Keratinocyte (primary cell): ENCODE results near the gene BTG2. TPM values are rescaled to one million over a fixed set of nuclear protein-coding genes. Genes with fewer than 3 reads are reported as not detected.

Experiments used
- DNase-seq: peaks from one replicate; pipeline ENCODE4 v3.0.0-alpha.2; 2011; ENCODE audit warnings: low read depth, missing footprints, low spot score
- FAIRE-seq: peaks from 2 replicates; lab custom pipeline; 2011; peaks lifted over from hg19 to GRCh38; lab: Jason Lieb, UNC
- H2AFZ ChIP-seq: 2 replicates; pipeline ENCODE4 v1.6.0; 2012; ENCODE audit warnings: low read length, control low read depth, inconsistent platforms; ENCODE audit not compliant: control insufficient read depth
- H3K27ac ChIP-seq: 2 replicates; pipeline ENCODE4 v1.5.1; 2011; ENCODE audit warnings: low read length; ENCODE audit not compliant: control insufficient read depth, insufficient read depth
- H3K27me3 ChIP-seq: 3 replicates; pipeline ENCODE4 v1.6.0; 2011; ENCODE audit warnings: low read length; ENCODE audit not compliant: control insufficient read depth, insufficient read depth; ENCODE audit errors: extremely low read depth
- H3K36me3 ChIP-seq, 2 experiments: 2 replicates in 1 of 2; 3 replicates in 1 of 2; pipeline ENCODE4 v1.5.1; 2011; ENCODE audit warnings: low read length in 2 of 2, mild to moderate bottlenecking in 1 of 2; ENCODE audit not compliant: control insufficient read depth in 2 of 2, insufficient read depth in 2 of 2; ENCODE audit errors: extremely low read depth in 1 of 2
- H3K4me1 ChIP-seq: 3 replicates; pipeline ENCODE4 v1.5.1; 2011; ENCODE audit warnings: low read length; ENCODE audit not compliant: control insufficient read depth, insufficient read depth; ENCODE audit errors: extremely low read depth
- H3K4me2 ChIP-seq: 3 replicates; pipeline ENCODE4 v1.6.0; 2011; ENCODE audit warnings: low read depth, low read length; ENCODE audit not compliant: control insufficient read depth, insufficient read depth; ENCODE audit errors: extremely low read depth
- H3K4me3 ChIP-seq, 3 experiments: fragments of 200-600 bp in 1 of 3; sonication (generic) in 1 of 3; 2 replicates in 2 of 3; 3 replicates in 1 of 3; pipeline ENCODE4 v1.5.1; 2011 to 2016; ENCODE audit warnings: low read length in 3 of 3, mild to moderate bottlenecking in 3 of 3, control low read depth in 2 of 3, inconsistent platforms in 1 of 3, low read depth in 1 of 3, mixed read lengths in 1 of 3, mixed run types in 1 of 3, moderate library complexity in 1 of 3; ENCODE audit not compliant: control insufficient read depth in 2 of 3, insufficient read depth in 2 of 3; ENCODE audit errors: extremely low read depth in 1 of 3
- H3K79me2 ChIP-seq: 2 replicates; pipeline ENCODE4 v1.6.0; 2012; ENCODE audit warnings: low read length; ENCODE audit not compliant: control insufficient read depth, insufficient read depth
- H3K9ac ChIP-seq: 3 replicates; pipeline ENCODE4 v1.6.0; 2011; ENCODE audit warnings: low read length; ENCODE audit not compliant: control insufficient read depth, insufficient read depth; ENCODE audit errors: extremely low read depth
- H3K9me1 ChIP-seq: 3 replicates; pipeline ENCODE4 v1.6.0; 2011; ENCODE audit warnings: low read length; ENCODE audit not compliant: control insufficient read depth, insufficient read depth; ENCODE audit errors: extremely low read depth
- H3K9me3 ChIP-seq: 2 replicates; pipeline ENCODE4 v1.5.1; 2012; ENCODE audit warnings: low read depth, low read length; ENCODE audit not compliant: control insufficient read depth
- H4K20me1 ChIP-seq: 3 replicates; pipeline ENCODE4 v1.6.0; 2011; ENCODE audit warnings: low read length; ENCODE audit not compliant: control insufficient read depth, insufficient read depth; ENCODE audit errors: extremely low read depth
- CTCF ChIP-seq, 3 experiments: IDR thresholded peaks in 1 of 3; conservative IDR thresholded peaks in 1 of 3; optimal IDR thresholded peaks in 1 of 3; 2 replicates in 2 of 3; 3 replicates in 1 of 3; pipeline versions ENCODE3 to v1.5.1; 2011; ENCODE audit warnings: low read length in 3 of 3, mild to moderate bottlenecking in 3 of 3, moderate library complexity in 2 of 3, control low read depth in 1 of 3, inconsistent platforms in 1 of 3; ENCODE audit not compliant: insufficient read depth in 2 of 3; ENCODE audit errors: extremely low read depth in 1 of 3
- EZH2 ChIP-seq: IDR thresholded peaks from one replicate; pipeline ENCODE4 v1.6.1; 2012; ENCODE audit warnings: inconsistent platforms, mild to moderate bottlenecking, low read length, moderate library complexity
- dilution Hi-C: fragments of 300-500 bp; cut with MboI; formaldehyde crosslinking; loops from one replicate; pipeline ENCODE4 v1.7.0; 2020; ENCODE audit warnings: low sequenced_read_pairs; ENCODE audit not compliant: extremely low pct_ligation_motif_present
- polyA plus RNA-seq, 5 experiments: library from polyadenylated mRNA; depleted of rRNA in 3 of 5; stranded (reverse) in 3 of 5; stranded (forward) in 1 of 5; unstranded in 1 of 5; fragments of >200 nt; gene quantifications; 1 replicate in 1 of 5; 2 replicates in 3 of 5; 3 replicates in 1 of 5; pipeline versions ENCODE4 v1.2.1 to v1.2.3, GENCODE V29; 2011 to 2012; ENCODE audit warnings: missing spikeins in 2 of 5, low read depth in 1 of 5, low replicate concordance in 1 of 5

The BTG2 gene
- polyA plus RNA-seq, 1 donor (not counting 4 experiments of a cell fraction or from before 2014, with no cell fraction given), result 117 TPM

- DNase-seq, result no peak
- Histone ChIP-seq H3K27ac (no peak overlapping the region), H3K9me1 (no peaks in the 10 kb centered on the region), H3K4me3 (no peak overlapping the region), H3K79me2 (no peaks in the 10 kb centered on the region), H3K36me3 (no peaks in the 10 kb centered on the region), H4K20me1 (no peaks in the 10 kb centered on the region), H2AFZ (no peak overlapping the region), H3K4me2 (peak overlapping the region; percentile 30), H3K27me3 (no peaks in the 10 kb centered on the region), H3K9ac (no peak overlapping the region), H3K9me3 (no peaks in the 10 kb centered on the region), H3K4me1 (peaks cover 30% of the 10 kb centered on the region)
- no peak for FAIRE-seq
- TF ChIP-seq CTCF (optimal IDR thresholded peaks at IDR 0.05 in 1 of 3, IDR thresholded peaks at IDR 0.05 in 1 of 3, conservative IDR thresholded peaks at IDR 0.05 in 1 of 3; ENCODE audit: extremely low read depth in 1 of 3, insufficient read depth in 2 of 3, low read length in 3 of 3) (no peak), EZH2 (no peak)
- dilution Hi-C loops, result loop anchor here (25.0 kb wide), 1 partner anchor 235 kb away; the partner anchor contains the start of gene PPFIA4
Measured at GRCh38 chr1:203272633-203273205, 32.6 kb upstream of the BTG2 start.

- peak; percentile 99 for TF ChIP-seq CTCF (optimal IDR thresholded peaks at IDR 0.05 in 1 of 3, IDR thresholded peaks at IDR 0.05 in 1 of 3, conservative IDR thresholded peaks at IDR 0.05 in 1 of 3; ENCODE audit: extremely low read depth in 1 of 3, insufficient read depth in 2 of 3, low read length in 3 of 3)
- TF ChIP-seq EZH2, result no peak
- no peaks in the 10 kb centered on the region for H4K20me1 ChIP-seq
- peak overlapping the region; percentile 28 for H3K9ac ChIP-seq
- dilution Hi-C loops, result loop anchor here (25.0 kb wide), 1 partner anchor 236 kb away; the partner anchor contains the start of gene PPFIA4
- H3K27ac ChIP-seq, result peak overlapping the region; percentile 30
- no peaks in the 10 kb centered on the region for H3K36me3 ChIP-seq
- H3K4me3 ChIP-seq, result no peak overlapping the region
- no peaks in the 10 kb centered on the region for H3K9me1 ChIP-seq
- H3K79me2 ChIP-seq, result no peaks in the 10 kb centered on the region
- no peaks in the 10 kb centered on the region for H3K9me3 ChIP-seq
- DNase-seq, result peak; percentile 90
- FAIRE-seq, result peak; percentile 43
- peak overlapping the region; percentile 30 for H2AFZ ChIP-seq
- H3K27me3 ChIP-seq, result no peaks in the 10 kb centered on the region
- H3K4me1 ChIP-seq, result peaks cover 33% of the 10 kb centered on the region
- H3K4me2 ChIP-seq, result peak overlapping the region; percentile 30
Measured at GRCh38 chr1:203273206-203273868, 32.0 kb upstream of the BTG2 start.
